Measurements from ENCODE around the gene CRYBA1. TPM values are rescaled to one million over a fixed set of nuclear protein-coding genes. Genes with fewer than 3 reads are reported as not detected.

The CRYBA1 gene
- total and polyA plus RNA-seq, 2 of the 8 experiments (the other 6 are each of a cell fraction or from before 2014, with no cell fraction given), result not detected

- ChIA-PET POLR2A (ENCODE audit: partially characterized antibody) (no interaction called here), CTCF (ENCODE audit: partially characterized antibody) (interaction anchor here (0.9 kb wide), 1 partner anchor 38 kb away, joined by 3 read pairs; no protein-coding TSS in a partner anchor)
- TF ChIP-seq POU5F1 (IDR thresholded peaks at IDR 0.05; ENCODE audit: low read depth, low read length) (no peak), TBP (IDR thresholded peaks at IDR 0.05; ENCODE audit: low read depth, low read length) (no peak), NANOG (IDR thresholded peaks at IDR 0.05; ENCODE audit: insufficient read depth, low read depth, low read length, poor library complexity, severe bottlenecking) (no peak), FOSL1 (IDR thresholded peaks at IDR 0.05; ENCODE audit: insufficient read depth, low read depth, low read length) (no peak)
- Histone ChIP-seq H2BK12ac (ENCODE audit: low read depth, low read length) (no peak overlapping the region), H3K14ac (ENCODE audit: insufficient read length) (no peak overlapping the region), H2BK15ac (ENCODE audit: low read length) (no peak overlapping the region), H3K79me1 (ENCODE audit: low read depth, low read length) (no peaks in the 10 kb centered on the region), H2BK20ac (ENCODE audit: low read length) (no peak overlapping the region), H3K4me1 (replicated peaks in 1 of 4; ENCODE audit: control insufficient read depth in 3 of 4, insufficient read depth in 4 of 4, low read length in 3 of 4) (peaks cover 0 to 2% (median 0%) of the 10 kb centered on the region in 4 experiments; a peak in 1 of 7 replicates), H2BK5ac (ENCODE audit: low read depth, low read length) (no peak overlapping the region), H3K4me3 (ENCODE audit: extremely low read depth in 1 of 4, insufficient read depth in 2 of 4, low read depth in 3 of 4, low read length in 4 of 4) (no peak overlapping the region), H4K20me1 (replicated peaks in 1 of 2; ENCODE audit: control insufficient read depth in 1 of 2, insufficient read depth in 2 of 2, low read length in 2 of 2) (peaks cover 5 to 9% of the 10 kb centered on the region in 2 experiments), H2AFZ (ENCODE audit: low read length) (no peak overlapping the region), H3K23ac (ENCODE audit: insufficient read length) (no peak overlapping the region), H3K79me2 (ENCODE audit: control insufficient read depth in 1 of 2, insufficient read depth in 2 of 2, low read length in 2 of 2) (peaks cover 4 to 34% of the 10 kb centered on the region in 2 experiments), H3K27me3 (replicated peaks in 1 of 4; ENCODE audit: control insufficient read depth in 3 of 4, extremely low read depth in 1 of 4, insufficient read depth in 3 of 4, low read length in 3 of 4) (no peaks in the 10 kb centered on the region; a peak in 1 of 7 replicates), H3K4me2 (ENCODE audit: insufficient read depth in 1 of 2, low read depth in 2 of 2, low read length in 2 of 2) (no peak overlapping the region), H3K27ac (ENCODE audit: low read depth, low read length) (no peak overlapping the region), H2AK5ac (ENCODE audit: low read depth, low read length) (no peak overlapping the region), H3K23me2 (ENCODE audit: low read depth, low read length) (peaks cover 2% of the 10 kb centered on the region; the same call in 1 of the 2 replicates), H3K4ac (replicated peaks; ENCODE audit: insufficient read length, low read depth, low read length) (no peak overlapping the region), H3K18ac (ENCODE audit: extremely low read depth, low read length) (no peak overlapping the region), H4K8ac (ENCODE audit: extremely low read depth, insufficient read depth, low read length) (no peak overlapping the region), H4K5ac (ENCODE audit: insufficient read length, low read depth, low read length) (no peak overlapping the region), H3K9ac (replicated peaks in 1 of 4; ENCODE audit: extremely low read depth in 1 of 4, low read depth in 3 of 4, low read length in 3 of 4) (no peak overlapping the region), H4K91ac (replicated peaks; ENCODE audit: insufficient read length, low read length) (no peak overlapping the region), H3K9me3 (ENCODE audit: insufficient read depth in 2 of 2, low read depth in 1 of 2, low read length in 1 of 2) (no peaks in the 10 kb centered on the region), H3K56ac (replicated peaks; ENCODE audit: insufficient read length, low read depth, low read length) (no peak overlapping the region), H3K36me3 (ENCODE audit: control insufficient read depth in 2 of 4, insufficient read depth in 4 of 4, low read length in 3 of 4) (peaks cover 0 to 4% (median 0%) of the 10 kb centered on the region in 4 experiments; a peak in 1 of 8 replicates), H2BK120ac (replicated peaks; ENCODE audit: low read depth, low read length) (no peak overlapping the region)
- DNase-seq (ENCODE audit: low read depth in 1 of 2, low spot score in 2 of 2) (no peak), FAIRE-seq (no peak)
- 92% methylated on average over 3 of the region's 3 CpGs; no CpG with 5 or more reads in 1 of the 2 experiments for WGBS, 2 experiments (ENCODE audit: extremely low coverage in 1 of 2, insufficient coverage in 1 of 2, insufficient read length in 1 of 2, insufficient replicate concordance in 2 of 2, low coverage in 1 of 2, low lambda C conversion rate in 2 of 2, missing lambda C conversion rate in 1 of 2)
Observed at GRCh38 chr17:29295420-29295819, 48.8 kb downstream of the CRYBA1 start.
